Heart right ventricle (tissue), 16 donors: Measurements from ENCODE around the gene GKN2. TPM values are rescaled to one million over a fixed set of nuclear protein-coding genes. Genes with fewer than 3 reads are reported as not detected.

ENCODE experiments used
- ATAC-seq, 8 donors: fragments of 200-7000 bp; cut with Tn5 transposase; one replicate each; pipeline ENCODE4 v1.9.1; 2020; ENCODE audit warnings: mild to moderate bottlenecking in 8 of 8, moderate library complexity in 8 of 8, moderate number of reproducible peaks in 1 of 8
- DNase-seq, 2 donors: peaks; one replicate each; pipeline ENCODE4 v3.0.0-alpha.2; 2020
- H3K27ac ChIP-seq, 10 donors: fragments of 200-600 bp; sonication (generic) in 2 of 10; one replicate each; pipeline versions ENCODE4 v1.5.0 to v1.8.0; 2020 to 2022; ENCODE audit warnings: mild to moderate bottlenecking in 3 of 10
- H3K27me3 ChIP-seq, 7 donors: fragments of 200-600 bp; one replicate each; pipeline ENCODE4 v1.8.0; 2021 to 2022; ENCODE audit warnings: mild to moderate bottlenecking in 2 of 7
- H3K36me3 ChIP-seq, 9 donors: fragments of 200-600 bp; sonication (generic) in 1 of 9; one replicate each; pipeline versions ENCODE4 v1.5.0 to v1.8.0; 2020 to 2022; ENCODE audit warnings: mild to moderate bottlenecking in 2 of 9
- H3K4me1 ChIP-seq, 9 donors: fragments of 200-600 bp; sonication (generic) in 1 of 9; one replicate each; pipeline versions ENCODE4 v1.5.0 to v1.8.0; 2020 to 2022; ENCODE audit warnings: mild to moderate bottlenecking in 4 of 9
- H3K4me3 ChIP-seq, 10 donors: fragments of 200-600 bp; sonication (generic) in 2 of 10; one replicate each; pipeline versions ENCODE4 v1.5.0 to v1.8.0; 2020 to 2022; ENCODE audit warnings: mild to moderate bottlenecking in 7 of 10, moderate library complexity in 2 of 10
- H3K9me3 ChIP-seq, 11 donors: fragments of 200-600 bp in 10 of 11; sonication (generic) in 2 of 11; one replicate each; pipeline versions ENCODE4 v1.5.0 to v1.8.0; 2013 to 2022; ENCODE audit warnings: mild to moderate bottlenecking in 2 of 11, control low read depth in 1 of 11, moderate library complexity in 1 of 11
- WGBS, 2 donors: extraction: QIAGEN DNeasy Blood & Tissue Kit; methylation state at CpG; one replicate each; pipeline ENCODE4 v1.1.7; 2013; ENCODE audit warnings: inconsistent platforms in 1 of 2; 5-methylcytosine and 5-hydroxymethylcytosine counted together
- intact Hi-C, 10 donors: fragments of 100-400 bp; cut with DNase I; formaldehyde crosslinking; loops; one replicate each; pipeline versions ENCODE4 v1.11.1 to v1.14.2; 2022
- polyA plus RNA-seq, 2 donors: library from polyadenylated mRNA; stranded (reverse); fragments of 200-250 nt; gene quantifications; one replicate each; pipeline ENCODE4 v1.2.3, GENCODE V29; 2013
- total RNA-seq, 10 donors: library from RNA; stranded (reverse); fragmentation: NEBNext Ultra II Directional in 3 of 10; extraction: Animal tissue kit (Norgen Biotek cat#: 25700) in 3 of 10; gene quantifications; one replicate each; pipeline versions ENCODE4 v1.2.1 to v1.2.4, GENCODE V29; 2021 to 2023
- TF ChIP-seq, protein P1 (sequence below), 9 donors: fragments of 200-600 bp; sonication (generic) in 2 of 9; IDR thresholded peaks; one replicate each; pipeline versions ENCODE4 v1.5.0 to v1.8.0; 2021 to 2022; ENCODE audit warnings: antibody characterized with exemption in 9 of 9, mild to moderate bottlenecking in 5 of 9, moderate library complexity in 1 of 9
- donor health status: Arrhythmogenic right ventricular cardiomyopathy.
- donor health status: ischemic (EF 13 %, LVEDD 7.1; RV severe dilation, severe dysfunction).
- donor health status: healthy with polysubstance abuse.
- donor health status: DM: no; HTN: yes; CAD: no.
- donor health status: DM: no; HTN: no; CAD: no.
- donor health status: ischemic (EF 25% LVEDD 6.9; RV normal size, moderate dysfunction).
- donor health status: ischemic (EF 25% LVEDD 5.7; RV mildly dilated, moderate dysfunction).
- donor health status: healthy.
- donor health status: DM: yes; HTN: yes; CAD: no.
- donor health status: Ischemic cardiomyopathy.
- donor health status: ischemic (EF 35%, LVEDD 5.7; RV mildly dilated, moderate dysfunction).
- donor health status: nonischemic (EF 11% LVEDD 7.7; RV severe dilation, severe dysfunction).
- donor health status: DM: yes; HTN: yes; CAD: no.
- donor health status: PGD.
- donor health status: ischemic (EF 29% LVEDD 5.4; RV normal size, mild dysfunction).
- donor health status: nonischemic (EF 23%, LVEDD 6.1; RV moderate dilation, normal function).

GKN2 gene
- total and polyA plus RNA-seq, 12 donors, result not detected

DNA sequence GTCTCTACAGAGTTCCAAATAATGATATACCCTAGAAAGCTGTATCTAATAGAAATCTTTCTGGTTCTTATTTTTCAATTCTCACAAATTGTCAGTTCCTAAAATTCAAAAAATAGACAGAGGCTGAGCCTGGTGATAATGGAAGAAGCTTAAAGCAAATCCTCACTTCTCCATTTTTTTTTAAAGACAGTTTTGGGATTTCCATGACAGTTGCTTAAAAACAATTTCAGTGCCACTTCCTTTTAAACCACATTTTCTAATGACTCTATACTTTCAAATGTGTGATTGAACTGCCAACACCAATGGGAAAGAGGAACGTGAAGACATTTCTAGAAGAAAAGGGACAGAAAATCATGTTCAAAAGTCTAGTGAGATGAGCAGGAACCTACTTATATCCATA, 4.0 kb downstream of the GKN2 start:
- H3K27ac ChIP-seq, result peak overlapping the region in 1 of 10 donors; percentile 42
- peaks cover 0 to 9% (median 0%) of the 10 kb centered on the region in 9 donors for H3K4me1 ChIP-seq
- DNase-seq (no peak), ATAC-seq (no peak)
- H3K36me3 ChIP-seq, result no peaks in the 10 kb centered on the region
- H3K4me3 ChIP-seq, result no peak overlapping the region
- H3K27me3 ChIP-seq, result peaks cover 0 to 10% (median 0%) of the 10 kb centered on the region in 7 donors
- H3K9me3 ChIP-seq, result no peaks in the 10 kb centered on the region
- intact Hi-C loops, result loop anchor here in 4 of 10 donors (5.0 to 10.0 kb wide), 3 partner anchors 146 to 359 kb away; no protein-coding TSS in a partner anchor
- TF ChIP-seq, protein P1, sequence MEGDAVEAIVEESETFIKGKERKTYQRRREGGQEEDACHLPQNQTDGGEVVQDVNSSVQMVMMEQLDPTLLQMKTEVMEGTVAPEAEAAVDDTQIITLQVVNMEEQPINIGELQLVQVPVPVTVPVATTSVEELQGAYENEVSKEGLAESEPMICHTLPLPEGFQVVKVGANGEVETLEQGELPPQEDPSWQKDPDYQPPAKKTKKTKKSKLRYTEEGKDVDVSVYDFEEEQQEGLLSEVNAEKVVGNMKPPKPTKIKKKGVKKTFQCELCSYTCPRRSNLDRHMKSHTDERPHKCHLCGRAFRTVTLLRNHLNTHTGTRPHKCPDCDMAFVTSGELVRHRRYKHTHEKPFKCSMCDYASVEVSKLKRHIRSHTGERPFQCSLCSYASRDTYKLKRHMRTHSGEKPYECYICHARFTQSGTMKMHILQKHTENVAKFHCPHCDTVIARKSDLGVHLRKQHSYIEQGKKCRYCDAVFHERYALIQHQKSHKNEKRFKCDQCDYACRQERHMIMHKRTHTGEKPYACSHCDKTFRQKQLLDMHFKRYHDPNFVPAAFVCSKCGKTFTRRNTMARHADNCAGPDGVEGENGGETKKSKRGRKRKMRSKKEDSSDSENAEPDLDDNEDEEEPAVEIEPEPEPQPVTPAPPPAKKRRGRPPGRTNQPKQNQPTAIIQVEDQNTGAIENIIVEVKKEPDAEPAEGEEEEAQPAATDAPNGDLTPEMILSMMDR (IDR thresholded peaks at IDR 0.05), result no peak
- WGBS, 2 donors, result 86 to 88% methylated on average over 1 of the region's 1 CpG

DNA sequence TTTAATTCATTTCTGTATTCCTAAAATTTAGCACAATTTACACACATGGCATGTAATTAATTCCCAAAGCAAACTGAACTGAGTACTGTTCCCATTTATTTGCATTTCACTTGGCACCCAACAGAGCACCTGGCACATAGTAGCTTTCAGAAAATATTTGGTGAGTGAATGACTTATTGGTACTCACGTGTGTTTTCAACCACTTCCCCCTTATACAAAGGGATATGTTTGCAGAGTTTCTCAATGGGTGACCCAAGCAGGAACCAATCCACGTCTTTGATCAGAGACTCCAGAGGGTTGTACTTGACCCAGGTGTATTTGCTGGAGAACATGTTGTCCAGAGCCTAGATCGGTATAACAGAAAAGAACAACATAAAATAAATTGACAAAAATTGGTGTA, 6.6 kb downstream of the GKN2 start:
- H3K4me1 ChIP-seq, result peaks cover 0 to 14% (median 0%) of the 10 kb centered on the region in 9 donors
- H3K9me3 ChIP-seq, result no peaks in the 10 kb centered on the region
- H3K4me3 ChIP-seq, result no peak overlapping the region
- H3K27me3 ChIP-seq, result peaks cover 0 to 10% (median 3%) of the 10 kb centered on the region in 7 donors
- intact Hi-C loops, result loop anchor here in 4 of 10 donors (5.0 to 10.0 kb wide), 3 partner anchors 149 to 361 kb away; no protein-coding TSS in a partner anchor
- no peak overlapping the region for H3K27ac ChIP-seq
- DNase-seq, result no peak
- H3K36me3 ChIP-seq, result no peaks in the 10 kb centered on the region
- 76 to 78% methylated on average over 3 of the region's 3 CpGs for WGBS, 2 donors
- TF ChIP-seq, protein P1 (IDR thresholded peaks at IDR 0.05), result no peak
- no peak for ATAC-seq

GRCh38 chr2:68943581-68944568, 8.8 kb downstream of the GKN2 start:
- peaks cover 0 to 10% (median 0%) of the 10 kb centered on the region in 9 donors for H3K4me1 ChIP-seq
- H3K27ac ChIP-seq, result no peak overlapping the region
- no peak overlapping the region for H3K4me3 ChIP-seq
- TF ChIP-seq, protein P1 (IDR thresholded peaks at IDR 0.05), result peak; percentile 63 to 88 (median 84)
- intact Hi-C loops, result loop anchor here in 8 of 10 donors (1.0 to 10.0 kb wide), 6 partner anchors 68 to 363 kb away; partner anchors contain the start of gene ANTXR1 (in 1 of the 8)
- H3K36me3 ChIP-seq, result no peaks in the 10 kb centered on the region
- H3K9me3 ChIP-seq, result peaks cover 0 to 14% (median 0%) of the 10 kb centered on the region in 11 donors
- H3K27me3 ChIP-seq, result peaks cover 0 to 10% (median 3%) of the 10 kb centered on the region in 7 donors
- 37 to 38% methylated on average over 27 of the region's 27 CpGs for WGBS, 2 donors
- peak; percentile 16 to 80 (median 74) for ATAC-seq
- DNase-seq, result peak; percentile 15 to 58

GRCh38 chr2:68942827-68943226, 9.9 kb downstream of the GKN2 start:
- H3K27me3 ChIP-seq, result peaks cover 0 to 6% (median 3%) of the 10 kb centered on the region in 7 donors
- H3K4me1 ChIP-seq, result peaks cover 0 to 8% (median 0%) of the 10 kb centered on the region in 9 donors
- no peaks in the 10 kb centered on the region for H3K36me3 ChIP-seq
- H3K4me3 ChIP-seq, result no peak overlapping the region
- TF ChIP-seq, protein P1 (IDR thresholded peaks at IDR 0.05), result no peak
- ATAC-seq (no peak), DNase-seq (no peak)
- H3K27ac ChIP-seq, result no peak overlapping the region
- intact Hi-C loops, result loop anchor here in 8 of 10 donors (1.0 to 10.0 kb wide), 6 partner anchors 69 to 364 kb away; partner anchors contain the start of gene ANTXR1 (in 1 of the 8)
- peaks cover 0 to 14% (median 0%) of the 10 kb centered on the region in 11 donors for H3K9me3 ChIP-seq
